Measurements from ENCODE around the gene PAFAH1B2. TPM values are rescaled to one million over a fixed set of nuclear protein-coding genes. Genes with fewer than 3 reads are reported as not detected.
"Not testable (repeated sequence)": the region's sequence is repeated elsewhere in the genome, so short reads cannot be mapped to it uniquely, and the experiment has no call there.

Gene PAFAH1B2
- total RNA-seq, 2 donors from 2014 or later, result 114 to 115 TPM

DNA sequence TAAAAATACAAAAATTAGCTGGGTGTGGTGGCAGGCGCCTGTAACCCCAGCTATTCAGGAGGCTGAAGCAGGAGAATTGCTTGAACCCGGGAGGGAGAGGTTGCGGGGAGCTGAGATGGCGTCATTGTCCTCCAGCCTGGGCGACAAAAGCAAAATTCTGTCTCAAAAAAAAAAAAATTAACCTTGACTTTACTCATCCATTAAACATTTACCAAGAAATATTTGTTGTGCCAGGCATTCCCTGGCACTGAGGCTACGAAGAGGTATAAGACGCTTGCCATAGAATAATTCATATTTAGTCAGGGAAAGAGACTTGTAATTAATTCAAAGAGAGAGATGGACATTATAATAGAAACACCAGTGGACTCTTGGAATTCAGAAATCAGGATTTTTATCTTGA is 13.2 kb upstream of the PAFAH1B2 start:
- Histone ChIP-seq H3K36me3 (ENCODE audit: control insufficient read depth, insufficient read depth, low read length) (no peaks in the 10 kb centered on the region), H3K9ac (ENCODE audit: extremely low read depth, low read length, poor library complexity, severe bottlenecking) (no peak overlapping the region), H3K27ac (ENCODE audit: low read depth, low read length) (no peak overlapping the region), H3K4me3 (ENCODE audit: low read length) (no peak overlapping the region), H3K9me3 (ENCODE audit: control insufficient read depth, low read length) (no peaks in the 10 kb centered on the region), H3K4me1 (ENCODE audit: control insufficient read depth, insufficient read depth, low read length) (no peaks in the 10 kb centered on the region), H3K27me3 (ENCODE audit: control insufficient read depth, insufficient read depth, low read length, poor library complexity, severe bottlenecking) (peaks cover 4% of the 10 kb centered on the region)
- no peaks in the 10 kb centered on the region for H3K4me1 Mint-ChIP-seq
- H3K4me3 Mint-ChIP-seq, result no peak overlapping the region
- H3K36me3 Mint-ChIP-seq (ENCODE audit: low read depth), result no peaks in the 10 kb centered on the region
- H3K27me3 Mint-ChIP-seq (ENCODE audit: insufficient read depth), result peaks cover 9% of the 10 kb centered on the region
- 94 to 95% methylated on average over 7 of the region's 7 CpGs for WGBS, 2 experiments (ENCODE audit: insufficient coverage in 1 of 2, insufficient read length in 1 of 2)
- H3K9me3 Mint-ChIP-seq, result no peaks in the 10 kb centered on the region
- no peak overlapping the region for H3K27ac Mint-ChIP-seq
- DNase-seq, result no peak
- no peak for TF ChIP-seq CTCF (conservative IDR thresholded peaks at IDR 0.05)

DNA sequence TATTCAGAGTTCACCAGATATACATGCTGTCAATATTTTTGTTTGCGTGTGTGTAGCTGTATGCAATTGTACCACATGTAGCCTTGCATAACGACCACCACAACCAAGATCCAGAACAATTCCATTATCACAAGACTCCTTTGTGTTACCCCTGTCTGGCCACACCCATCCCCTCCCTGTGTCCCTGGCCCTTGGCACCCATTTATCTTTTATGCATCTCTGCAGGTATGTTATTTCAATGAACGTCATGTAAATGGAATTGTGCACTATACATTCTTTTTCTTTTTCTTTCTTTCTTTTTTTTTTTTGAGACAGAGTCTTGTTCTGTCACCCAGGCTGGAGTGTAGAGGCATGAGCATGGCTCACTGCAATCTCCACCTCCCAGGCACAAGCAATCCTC is 9.7 kb upstream of the PAFAH1B2 start:
- no peaks in the 10 kb centered on the region for H3K36me3 Mint-ChIP-seq (ENCODE audit: low read depth)
- H3K36me3 ChIP-seq (ENCODE audit: control insufficient read depth, insufficient read depth, low read length), result no peaks in the 10 kb centered on the region
- no peak for TF ChIP-seq CTCF (conservative IDR thresholded peaks at IDR 0.05)
- no peaks in the 10 kb centered on the region for H3K9me3 Mint-ChIP-seq
- H3K4me3 Mint-ChIP-seq, result no peak overlapping the region
- H3K27me3 Mint-ChIP-seq (ENCODE audit: insufficient read depth), result no peaks in the 10 kb centered on the region
- no peak overlapping the region for H3K27ac ChIP-seq (ENCODE audit: low read depth, low read length)
- 93% methylated on average over 2 of the region's 3 CpGs; no CpG with 5 or more reads in 1 of the 2 experiments for WGBS, 2 experiments (ENCODE audit: insufficient coverage in 1 of 2, insufficient read length in 1 of 2)
- peaks cover 2% of the 10 kb centered on the region for H3K4me1 Mint-ChIP-seq
- no peak overlapping the region for H3K4me3 ChIP-seq (ENCODE audit: low read length)
- no peak overlapping the region for H3K27ac Mint-ChIP-seq
- H3K4me1 ChIP-seq (ENCODE audit: control insufficient read depth, insufficient read depth, low read length), result no peaks in the 10 kb centered on the region
- H3K9ac ChIP-seq (ENCODE audit: extremely low read depth, low read length, poor library complexity, severe bottlenecking), result no peak overlapping the region
- H3K27me3 ChIP-seq (ENCODE audit: control insufficient read depth, insufficient read depth, low read length, poor library complexity, severe bottlenecking), result no peaks in the 10 kb centered on the region
- H3K9me3 ChIP-seq (ENCODE audit: control insufficient read depth, low read length), result no peaks in the 10 kb centered on the region
- no peak for DNase-seq

- H3K27ac Mint-ChIP-seq; H3K27ac ChIP-seq (ENCODE audit: low read depth, low read length); H3K4me1 Mint-ChIP-seq; H3K4me1 ChIP-seq (ENCODE audit: control insufficient read depth, insufficient read depth, low read length); H3K4me3 Mint-ChIP-seq; H3K36me3 Mint-ChIP-seq (ENCODE audit: low read depth); H3K27me3 ChIP-seq (ENCODE audit: control insufficient read depth, insufficient read depth, low read length, poor library complexity, severe bottlenecking); H3K4me3 ChIP-seq (ENCODE audit: low read length); H3K9ac ChIP-seq (ENCODE audit: extremely low read depth, low read length, poor library complexity, severe bottlenecking); H3K36me3 ChIP-seq (ENCODE audit: control insufficient read depth, insufficient read depth, low read length); H3K27me3 Mint-ChIP-seq (ENCODE audit: insufficient read depth); H3K9me3 ChIP-seq (ENCODE audit: control insufficient read depth, low read length); DNase-seq; H3K9me3 Mint-ChIP-seq: not testable (repeated sequence)
- no CpG with 5 or more reads among the region's 4 CpGs for WGBS, 2 experiments (ENCODE audit: insufficient coverage in 1 of 2, insufficient read length in 1 of 2)
Observed at GRCh38 chr11:117134979-117135378, 9.1 kb upstream of the PAFAH1B2 start.

- not testable (repeated sequence) for H3K4me1 Mint-ChIP-seq; H3K36me3 Mint-ChIP-seq (ENCODE audit: low read depth); H3K4me1 ChIP-seq (ENCODE audit: control insufficient read depth, insufficient read depth, low read length)
Observed at GRCh38 chr11:117137223-117138086, 6.6 kb upstream of the PAFAH1B2 start.

More at GRCh38 chr11:117137223-117138086, 6.6 kb upstream of the PAFAH1B2 start:
- H3K4me3 Mint-ChIP-seq; H3K9me3 Mint-ChIP-seq; H3K9me3 ChIP-seq (ENCODE audit: control insufficient read depth, low read length); H3K9ac ChIP-seq (ENCODE audit: extremely low read depth, low read length, poor library complexity, severe bottlenecking); H3K27ac ChIP-seq (ENCODE audit: low read depth, low read length); DNase-seq; H3K27me3 ChIP-seq (ENCODE audit: control insufficient read depth, insufficient read depth, low read length, poor library complexity, severe bottlenecking); H3K27ac Mint-ChIP-seq; H3K36me3 ChIP-seq (ENCODE audit: control insufficient read depth, insufficient read depth, low read length); H3K4me3 ChIP-seq (ENCODE audit: low read length): not testable (repeated sequence)
- H3K27me3 Mint-ChIP-seq (ENCODE audit: insufficient read depth), result peaks cover 10% of the 10 kb centered on the region
- no CpG with 5 or more reads among the region's 15 CpGs for WGBS, 2 experiments (ENCODE audit: insufficient coverage in 1 of 2, insufficient read length in 1 of 2)

Data from endodermal cell (in vitro differentiated cells).